C4-2B (cell line): ENCODE results near the gene MAGI2.
"Not testable (repeated sequence)": the region's sequence is repeated elsewhere in the genome, so short reads cannot be mapped to it uniquely, and the experiment has no call there.

Experiments
- H3K27ac ChIP-seq: fragments of 450-650 bp; 2 replicates; pipeline ENCODE4 v1.5.1; 2017
- ZFX ChIP-seq: fragments of 450-650 bp; IDR thresholded peaks from 2 replicates; pipeline ENCODE4 v1.6.1; 2017
- TF ChIP-seq, protein P1 (sequence below): fragments of 450-650 bp; conservative IDR thresholded peaks from 2 replicates; pipeline ENCODE4 v1.5.1; 2017; ENCODE audit warnings: mild to moderate bottlenecking

MAGI2 gene

GRCh38 chr7:79096361-79096805, 357.1 kb downstream of the MAGI2 start:
- TF ChIP-seq ZFX, result no peak
- TF ChIP-seq, protein P1, sequence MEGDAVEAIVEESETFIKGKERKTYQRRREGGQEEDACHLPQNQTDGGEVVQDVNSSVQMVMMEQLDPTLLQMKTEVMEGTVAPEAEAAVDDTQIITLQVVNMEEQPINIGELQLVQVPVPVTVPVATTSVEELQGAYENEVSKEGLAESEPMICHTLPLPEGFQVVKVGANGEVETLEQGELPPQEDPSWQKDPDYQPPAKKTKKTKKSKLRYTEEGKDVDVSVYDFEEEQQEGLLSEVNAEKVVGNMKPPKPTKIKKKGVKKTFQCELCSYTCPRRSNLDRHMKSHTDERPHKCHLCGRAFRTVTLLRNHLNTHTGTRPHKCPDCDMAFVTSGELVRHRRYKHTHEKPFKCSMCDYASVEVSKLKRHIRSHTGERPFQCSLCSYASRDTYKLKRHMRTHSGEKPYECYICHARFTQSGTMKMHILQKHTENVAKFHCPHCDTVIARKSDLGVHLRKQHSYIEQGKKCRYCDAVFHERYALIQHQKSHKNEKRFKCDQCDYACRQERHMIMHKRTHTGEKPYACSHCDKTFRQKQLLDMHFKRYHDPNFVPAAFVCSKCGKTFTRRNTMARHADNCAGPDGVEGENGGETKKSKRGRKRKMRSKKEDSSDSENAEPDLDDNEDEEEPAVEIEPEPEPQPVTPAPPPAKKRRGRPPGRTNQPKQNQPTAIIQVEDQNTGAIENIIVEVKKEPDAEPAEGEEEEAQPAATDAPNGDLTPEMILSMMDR, result no peak

GRCh38 chr7:79093421-79093820, 360.0 kb downstream of the MAGI2 start:
- no peak for TF ChIP-seq ZFX
- TF ChIP-seq, protein P1, result no peak
- H3K27ac ChIP-seq, result no peak overlapping the region

More at GRCh38 chr7:79096361-79096805, 357.1 kb downstream of the MAGI2 start:
- H3K27ac ChIP-seq, result no peak overlapping the region

- TF ChIP-seq, protein P1, result no peak
- no peak for TF ChIP-seq ZFX
- H3K27ac ChIP-seq, result no peak overlapping the region
Observed at GRCh38 chr7:79091661-79092060, 361.8 kb downstream of the MAGI2 start.

DNA sequence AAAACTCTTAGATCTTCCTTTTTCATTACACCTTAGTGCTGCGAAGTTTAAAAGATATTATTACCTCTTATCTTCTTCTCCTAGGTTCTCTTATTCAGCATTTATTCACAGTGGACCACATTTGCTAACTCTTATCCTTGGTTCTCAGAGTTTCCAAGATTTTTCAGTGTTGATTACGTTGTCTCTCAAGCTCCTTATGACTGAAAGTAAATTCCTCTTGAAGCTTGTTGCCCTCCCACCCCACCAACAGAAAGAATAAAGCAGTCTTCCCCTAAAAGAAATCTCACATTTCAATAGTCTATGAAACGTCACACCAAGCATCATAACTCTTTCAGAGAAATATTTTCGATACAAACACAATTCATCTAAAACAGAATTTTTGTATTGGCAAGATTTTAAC, 362.5 kb downstream of the MAGI2 start:
- TF ChIP-seq, protein P1, result no peak
- TF ChIP-seq ZFX, result no peak
- no peak overlapping the region for H3K27ac ChIP-seq

- no peak overlapping the region for H3K27ac ChIP-seq
- TF ChIP-seq, protein P1, result no peak
- TF ChIP-seq ZFX, result no peak
Observed at GRCh38 chr7:79090543-79090942, 362.9 kb downstream of the MAGI2 start.

GRCh38 chr7:79084423-79084822, 369.0 kb downstream of the MAGI2 start:
- no peak for TF ChIP-seq ZFX
- TF ChIP-seq, protein P1, result no peak
- no peak overlapping the region for H3K27ac ChIP-seq

DNA sequence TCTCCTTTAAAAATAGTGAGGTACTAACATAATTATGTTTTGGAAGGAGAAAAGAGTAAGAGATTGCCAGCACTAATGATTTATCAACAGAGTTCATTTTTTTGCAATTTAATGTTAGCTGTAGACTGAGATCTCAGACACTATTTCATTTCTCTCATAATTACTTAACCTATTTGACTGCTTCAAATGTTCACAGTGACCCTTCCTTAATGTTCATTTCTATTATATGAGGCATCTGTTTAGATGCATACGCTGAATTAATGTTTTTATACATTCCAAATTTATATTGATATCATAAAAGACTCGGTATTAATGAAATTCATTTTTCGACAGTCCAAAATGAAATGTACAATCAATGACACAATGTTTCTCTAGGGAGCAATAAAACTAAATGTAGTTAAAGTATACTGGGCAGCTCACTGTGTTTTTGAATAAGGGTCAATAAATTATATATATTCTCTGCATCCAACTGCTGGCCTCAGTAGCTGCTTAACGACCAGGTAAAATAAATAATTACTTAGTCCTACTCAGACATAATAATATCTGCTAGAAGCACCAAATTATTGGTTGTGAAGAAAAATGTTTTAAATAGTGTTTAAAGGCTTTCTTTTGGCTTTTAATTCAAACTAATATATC, 373.4 kb downstream of the MAGI2 start:
- TF ChIP-seq ZFX, result no peak
- H3K27ac ChIP-seq, result no peak overlapping the region

DNA sequence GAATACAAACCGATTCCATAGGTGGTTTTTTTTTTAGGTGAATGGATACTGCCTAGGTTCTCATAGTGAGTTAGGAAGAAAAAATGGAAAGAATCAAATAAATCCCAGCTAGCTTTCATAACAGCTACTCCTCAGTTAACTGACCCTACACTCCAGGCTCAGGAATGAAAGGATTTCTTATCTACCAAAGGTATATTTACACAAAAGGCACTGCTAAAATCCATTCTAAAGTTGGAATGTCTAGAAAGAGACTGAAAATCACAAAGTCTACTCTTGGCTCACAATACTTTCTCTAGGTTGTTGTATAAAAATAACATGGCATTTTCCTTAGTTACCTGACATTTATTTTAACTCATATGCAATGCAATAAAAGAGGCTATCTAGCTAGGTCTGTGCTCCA, 375.2 kb downstream of the MAGI2 start:
- H3K27ac ChIP-seq, result no peak overlapping the region
- TF ChIP-seq, protein P1, result no peak
- no peak for TF ChIP-seq ZFX

DNA sequence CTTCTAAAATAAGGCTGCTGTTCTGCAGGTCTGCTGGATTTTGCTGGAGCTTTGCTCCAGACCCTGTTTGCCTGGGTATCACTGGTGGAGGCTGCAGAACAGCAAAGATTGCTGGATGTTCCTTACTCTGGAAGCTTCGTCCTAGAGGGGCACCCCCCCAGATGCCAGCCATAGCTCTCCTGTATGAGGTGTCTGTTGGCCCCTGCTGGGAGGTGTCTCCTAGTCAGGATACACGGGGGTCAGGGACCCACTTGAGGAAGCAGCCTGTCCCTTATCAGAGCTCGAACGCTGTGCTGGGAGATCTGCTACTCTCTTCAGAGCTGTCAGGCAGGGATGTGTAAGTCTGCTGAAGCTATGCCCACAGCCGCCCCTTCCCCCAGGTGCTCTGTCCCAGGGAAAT, 382.3 kb downstream of the MAGI2 start:
- not testable (repeated sequence) for H3K27ac ChIP-seq
